Measurements from ENCODE around the gene MED12L. TPM values are rescaled to one million over a fixed set of nuclear protein-coding genes. Genes with fewer than 3 reads are reported as not detected.

The MED12L gene
- total and polyA plus RNA-seq, 10 of the 15 experiments (the other 5 are each of a cell fraction or from before 2014, with no cell fraction given), result 0.01 to 0.06 (median 0.03) TPM; not detected in 2

DNA sequence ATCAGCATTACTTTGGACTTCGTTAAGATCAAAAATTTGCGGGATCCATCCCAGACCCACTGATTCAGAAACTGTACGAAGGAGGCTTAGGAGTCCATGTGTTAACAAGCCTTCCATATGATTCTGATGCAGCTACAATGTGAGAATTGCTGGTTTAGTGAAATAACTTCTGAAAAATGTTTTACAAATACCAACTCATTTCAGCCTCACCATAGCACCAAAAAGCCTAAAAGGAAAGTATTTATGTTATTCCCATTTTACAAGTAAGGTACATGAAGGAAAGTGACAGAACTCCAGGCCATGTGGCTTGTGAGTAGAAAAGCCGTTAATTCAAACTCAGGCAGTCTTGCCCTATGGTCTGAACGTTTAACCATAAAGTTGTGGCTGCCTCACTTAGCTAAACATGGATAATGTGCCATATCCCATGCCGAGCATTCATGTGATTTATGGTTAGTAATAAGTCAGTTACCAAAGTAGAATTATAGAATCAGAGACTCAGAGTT lies 376.9 kb downstream of the MED12L start:
- no peak for ATAC-seq
- H3K9ac ChIP-seq (ENCODE audit: control insufficient read depth, insufficient read depth, low read length), result no peak overlapping the region
- H2AFZ ChIP-seq (ENCODE audit: control insufficient read depth, low read depth, low read length), result no peak overlapping the region
- no peaks in the 10 kb centered on the region for H3K79me2 ChIP-seq (ENCODE audit: control insufficient read depth, insufficient read depth, low read length)
- intact Hi-C loops (cut with micrococcal nuclease; ENCODE audit: unreplicated experiment) (loop anchor here (10.0 kb wide), 1 partner anchor 192 kb away; no protein-coding TSS in a partner anchor), in situ Hi-C loops (cut with MboI) (no loop called here)
- SMC1A ChIA-PET (ENCODE audit: uncharacterized antibody, unreplicated experiment), result interaction anchor here (0.6 to 0.8 kb wide), 2 partner anchors 184 to 374 kb away, joined by 3 read pairs; partner anchors contain the start of gene P2RY14
- H3K27me3 ChIP-seq (replicated peaks in 1 of 2; ENCODE audit: control insufficient read depth in 2 of 2, insufficient read depth in 2 of 2, low read length in 1 of 2), result peaks cover 3% of the 10 kb centered on the region in 2 experiments
- RAD21 ChIA-PET (ENCODE audit: unreplicated experiment), result no interaction called here
- TF ChIP-seq ETV6 (conservative IDR thresholded peaks at IDR 0.05 in 1 of 2, IDR thresholded peaks at IDR 0.05 in 1 of 2; ENCODE audit: borderline replicate concordance in 1 of 2, low read depth in 1 of 2), result no peak
- TF ChIP-seq CHD4 (IDR thresholded peaks at IDR 0.05), result no peak
- TF ChIP-seq, protein P1, sequence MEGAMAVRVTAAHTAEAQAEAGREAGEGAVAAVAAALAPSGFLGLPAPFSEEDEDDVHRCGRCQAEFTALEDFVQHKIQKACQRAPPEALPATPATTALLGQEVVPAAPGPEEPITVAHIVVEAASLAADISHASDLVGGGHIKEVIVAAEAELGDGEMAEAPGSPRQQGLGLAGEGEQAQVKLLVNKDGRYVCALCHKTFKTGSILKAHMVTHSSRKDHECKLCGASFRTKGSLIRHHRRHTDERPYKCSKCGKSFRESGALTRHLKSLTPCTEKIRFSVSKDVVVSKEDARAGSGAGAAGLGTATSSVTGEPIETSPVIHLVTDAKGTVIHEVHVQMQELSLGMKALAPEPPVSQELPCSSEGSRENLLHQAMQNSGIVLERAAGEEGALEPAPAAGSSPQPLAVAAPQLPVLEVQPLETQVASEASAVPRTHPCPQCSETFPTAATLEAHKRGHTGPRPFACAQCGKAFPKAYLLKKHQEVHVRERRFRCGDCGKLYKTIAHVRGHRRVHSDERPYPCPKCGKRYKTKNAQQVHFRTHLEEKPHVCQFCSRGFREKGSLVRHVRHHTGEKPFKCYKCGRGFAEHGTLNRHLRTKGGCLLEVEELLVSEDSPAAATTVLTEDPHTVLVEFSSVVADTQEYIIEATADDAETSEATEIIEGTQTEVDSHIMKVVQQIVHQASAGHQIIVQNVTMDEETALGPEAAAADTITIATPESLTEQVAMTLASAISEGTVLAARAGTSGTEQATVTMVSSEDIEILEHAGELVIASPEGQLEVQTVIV (IDR thresholded peaks at IDR 0.05; ENCODE audit: borderline replicate concordance, partially characterized antibody), result no peak
- no peak for TF ChIP-seq NR2F1 (conservative IDR thresholded peaks at IDR 0.05)
- no peak for TF ChIP-seq RCOR1 (conservative IDR thresholded peaks at IDR 0.05; ENCODE audit: low read depth, low read length)
- TF ChIP-seq MTA2 (IDR thresholded peaks at IDR 0.05; ENCODE audit: low read depth), result no peak
- no peak for TF ChIP-seq TCF12 (IDR thresholded peaks at IDR 0.05; ENCODE audit: low read depth, low read length)
- no peak for TF ChIP-seq TAF1 (IDR thresholded peaks at IDR 0.05; ENCODE audit: borderline replicate concordance, low read depth, low read length)
- no peak for TF ChIP-seq JUND (IDR thresholded peaks at IDR 0.05; ENCODE audit: low read depth, low read length)
- TF ChIP-seq, protein P2, sequence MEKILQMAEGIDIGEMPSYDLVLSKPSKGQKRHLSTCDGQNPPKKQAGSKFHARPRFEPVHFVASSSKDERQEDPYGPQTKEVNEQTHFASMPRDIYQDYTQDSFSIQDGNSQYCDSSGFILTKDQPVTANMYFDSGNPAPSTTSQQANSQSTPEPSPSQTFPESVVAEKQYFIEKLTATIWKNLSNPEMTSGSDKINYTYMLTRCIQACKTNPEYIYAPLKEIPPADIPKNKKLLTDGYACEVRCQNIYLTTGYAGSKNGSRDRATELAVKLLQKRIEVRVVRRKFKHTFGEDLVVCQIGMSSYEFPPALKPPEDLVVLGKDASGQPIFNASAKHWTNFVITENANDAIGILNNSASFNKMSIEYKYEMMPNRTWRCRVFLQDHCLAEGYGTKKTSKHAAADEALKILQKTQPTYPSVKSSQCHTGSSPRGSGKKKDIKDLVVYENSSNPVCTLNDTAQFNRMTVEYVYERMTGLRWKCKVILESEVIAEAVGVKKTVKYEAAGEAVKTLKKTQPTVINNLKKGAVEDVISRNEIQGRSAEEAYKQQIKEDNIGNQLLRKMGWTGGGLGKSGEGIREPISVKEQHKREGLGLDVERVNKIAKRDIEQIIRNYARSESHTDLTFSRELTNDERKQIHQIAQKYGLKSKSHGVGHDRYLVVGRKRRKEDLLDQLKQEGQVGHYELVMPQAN (conservative IDR thresholded peaks at IDR 0.05), result no peak
- no peak for TF ChIP-seq IKZF2 (IDR thresholded peaks at IDR 0.05)
- no peak for TF ChIP-seq EZH2 (IDR thresholded peaks at IDR 0.05; ENCODE audit: borderline replicate concordance, control insufficient read depth, low read depth, low read length)
- no peak for TF ChIP-seq NFXL1 (IDR thresholded peaks at IDR 0.05; ENCODE audit: borderline replicate concordance)
- TF ChIP-seq CHD2 (IDR thresholded peaks at IDR 0.05; ENCODE audit: borderline replicate concordance, low read depth, low read length), result no peak
- TF ChIP-seq NRF1 (conservative IDR thresholded peaks at IDR 0.05; ENCODE audit: low read depth, low read length), result no peak
- CTCF ChIA-PET, result no interaction called here
- no peak for DNase-seq (ENCODE audit: low read depth, low spot score)
- no peak overlapping the region for H3K4me3 ChIP-seq
- no peak overlapping the region for H3K4me2 ChIP-seq (ENCODE audit: control insufficient read depth, insufficient read depth)
- POLR2A ChIA-PET, result no interaction called here
- BruUV-seq (replicated peaks), result no TSS peak
- H3K36me3 ChIP-seq (ENCODE audit: control insufficient read depth in 2 of 2, insufficient read depth in 2 of 2, low read length in 1 of 2), result no peaks in the 10 kb centered on the region
- H3K27ac ChIP-seq (ENCODE audit: control insufficient read depth, insufficient read depth), result no peak overlapping the region
- FAIRE-seq, result no peak
- H3K9me3 ChIP-seq (replicated peaks; ENCODE audit: control insufficient read depth, insufficient read depth, low read length), result no peaks in the 10 kb centered on the region
- H4K20me1 ChIP-seq (ENCODE audit: control insufficient read depth, insufficient read depth), result no peaks in the 10 kb centered on the region
- WGBS (ENCODE audit: insufficient coverage, insufficient replicate concordance, low lambda C conversion rate, missing lambda C conversion rate), result 58% methylated on average over 6 of the region's 6 CpGs
- H3K4me1 ChIP-seq (ENCODE audit: control insufficient read depth, insufficient read depth, low read length), result no peaks in the 10 kb centered on the region

Measured in GM12878 (cell line).